Kidney (tissue), 14 donors: ENCODE measurements around the gene MISP. TPM values are rescaled to one million over a fixed set of nuclear protein-coding genes. Genes with fewer than 3 reads are reported as not detected.

Experiments
- DNase-seq, 5 donors: peaks; one replicate each; pipeline ENCODE4 v3.0.0-alpha.2; 2013 to 2020
- FAIRE-seq: peaks from 2 replicates; lab custom pipeline; 2012; peaks lifted over from hg19 to GRCh38; lab: Jason Lieb, UNC
- H3K27ac ChIP-seq, 2 donors: one replicate each; pipeline ENCODE4 v1.7.0; 2013; ENCODE audit warnings: low read depth in 2 of 2, low read length in 2 of 2, inconsistent platforms in 1 of 2
- H3K27me3 ChIP-seq: one replicate; pipeline ENCODE4 v1.7.1; 2013; ENCODE audit warnings: low read length, inconsistent platforms; ENCODE audit not compliant: control insufficient read depth, insufficient read depth
- H3K36me3 ChIP-seq, 3 donors: one replicate each; pipeline versions ENCODE4 v1.7.0 to v1.7.1; 2013; ENCODE audit warnings: low read length in 3 of 3, control low read depth in 1 of 3, inconsistent platforms in 1 of 3; ENCODE audit not compliant: insufficient read depth in 3 of 3, control insufficient read depth in 2 of 3
- H3K4me1 ChIP-seq, 3 donors: one replicate each; pipeline versions ENCODE4 v1.7.0 to v1.7.1; 2013; ENCODE audit warnings: low read length in 3 of 3, inconsistent platforms in 1 of 3, low read depth in 1 of 3; ENCODE audit not compliant: control insufficient read depth in 2 of 3, insufficient read depth in 2 of 3
- H3K4me3 ChIP-seq, 3 donors: one replicate each; pipeline versions ENCODE4 v1.7.0 to v1.8.1; 2013; ENCODE audit warnings: low read length in 3 of 3, control low read depth in 1 of 3, inconsistent platforms in 1 of 3
- H3K9ac ChIP-seq, 3 donors: one replicate each; pipeline versions ENCODE4 v1.7.0 to v1.7.1; 2013; ENCODE audit warnings: low read length in 3 of 3, control low read depth in 1 of 3, inconsistent platforms in 1 of 3
- H3K9me3 ChIP-seq, 3 donors: one replicate each; pipeline versions ENCODE4 v1.7.0 to v1.7.1; 2013; ENCODE audit warnings: low read length in 3 of 3, control low read depth in 1 of 3, inconsistent platforms in 1 of 3; ENCODE audit not compliant: control insufficient read depth in 2 of 3, insufficient read depth in 1 of 3
- CTCF ChIP-seq: IDR thresholded peaks from 3 replicates; pipeline ENCODE4 v1.5.1; 2012; ENCODE audit warnings: mild to moderate bottlenecking, moderate library complexity, borderline replicate concordance; ENCODE audit not compliant: insufficient read depth; ENCODE audit errors: extremely low read depth
- intact Hi-C: fragments of 100-400 bp; cut with DNase I; formaldehyde crosslinking; loops from one replicate; pipeline ENCODE4 v1.11.1; 2022
- polyA plus RNA-seq: library from polyadenylated mRNA; stranded (reverse); fragments of 350-450 nt; fragmentation: Illumina TruSeq; extraction: RNeasy Lipid Tissue Mini Kit (QIAGEN cat#74804); gene quantifications from one replicate; pipeline ENCODE4 v1.2.3, GENCODE V29; 2014; ENCODE audit warnings: low read depth, low replicate concordance; ENCODE audit not compliant: insufficient read depth
- total RNA-seq: library from RNA; stranded (reverse); fragmentation: NEBNext Ultra II Directional; extraction: Animal tissue kit (Norgen Biotek cat#: 25700); gene quantifications from one replicate; pipeline ENCODE4 v1.2.1, GENCODE V29; 2021
- donor health status: control.
- donor health status: control.
- donor health status: control.
- donor health status: control.
- donor health status: control.
- donor health status: DM: yes; HTN: yes; CAD: no.
- donor health status: Normal renal cell carcinoma (clear cell type).

Gene MISP
- total and polyA plus RNA-seq, 2 donors from 2014 or later, result 17.8 to 19.6 TPM

GRCh38 chr19:729965-730668, 20.8 kb upstream of the MISP start:
- no peaks in the 10 kb centered on the region for H3K36me3 ChIP-seq
- TF ChIP-seq CTCF, result no peak
- FAIRE-seq, result no peak
- no peak for DNase-seq
- H3K4me3 ChIP-seq, result no peak overlapping the region
- intact Hi-C loops, result loop anchor here (5.0 kb wide), 1 partner anchor 63 kb away; no protein-coding TSS in a partner anchor
- H3K4me1 ChIP-seq, result peaks cover 0 to 5% (median 0%) of the 10 kb centered on the region in 3 donors
- H3K27me3 ChIP-seq, result no peaks in the 10 kb centered on the region
- no peak overlapping the region for H3K9ac ChIP-seq
- no peak overlapping the region for H3K27ac ChIP-seq
- H3K9me3 ChIP-seq, result no peaks in the 10 kb centered on the region

- FAIRE-seq (no peak), DNase-seq (no peak)
- no peak overlapping the region for H3K4me3 ChIP-seq
- H3K27ac ChIP-seq, result no peak overlapping the region
- intact Hi-C loops, result no loop called here
- H3K4me1 ChIP-seq, result peaks cover 0 to 5% (median 0%) of the 10 kb centered on the region in 3 donors
- no peaks in the 10 kb centered on the region for H3K9me3 ChIP-seq
- no peak for TF ChIP-seq CTCF
- H3K9ac ChIP-seq, result no peak overlapping the region
- no peaks in the 10 kb centered on the region for H3K27me3 ChIP-seq
- no peaks in the 10 kb centered on the region for H3K36me3 ChIP-seq
Measured at GRCh38 chr19:731000-731399, 19.9 kb upstream of the MISP start.

GRCh38 chr19:732148-733069, 18.5 kb upstream of the MISP start:
- intact Hi-C loops, result no loop called here
- FAIRE-seq (no peak), DNase-seq (no peak)
- H3K36me3 ChIP-seq, result no peaks in the 10 kb centered on the region
- peaks cover 0 to 9% (median 0%) of the 10 kb centered on the region in 3 donors for H3K4me1 ChIP-seq
- no peak overlapping the region for H3K4me3 ChIP-seq
- no peak overlapping the region for H3K27ac ChIP-seq
- no peak overlapping the region for H3K9ac ChIP-seq
- H3K9me3 ChIP-seq, result no peaks in the 10 kb centered on the region
- no peaks in the 10 kb centered on the region for H3K27me3 ChIP-seq
- no peak for TF ChIP-seq CTCF
